RCC 7860 (cell line): ENCODE data around the gene GRHL1.

ENCODE experiments used
- DNase-seq: peaks from one replicate; pipeline ENCODE4 v3.0.0-alpha.2; 2015; ENCODE audit warnings: low spot score
- FAIRE-seq: peaks from 2 replicates; lab custom pipeline; 2012; peaks lifted over from hg19 to GRCh38; lab: Jason Lieb, UNC

GRHL1 gene

DNA sequence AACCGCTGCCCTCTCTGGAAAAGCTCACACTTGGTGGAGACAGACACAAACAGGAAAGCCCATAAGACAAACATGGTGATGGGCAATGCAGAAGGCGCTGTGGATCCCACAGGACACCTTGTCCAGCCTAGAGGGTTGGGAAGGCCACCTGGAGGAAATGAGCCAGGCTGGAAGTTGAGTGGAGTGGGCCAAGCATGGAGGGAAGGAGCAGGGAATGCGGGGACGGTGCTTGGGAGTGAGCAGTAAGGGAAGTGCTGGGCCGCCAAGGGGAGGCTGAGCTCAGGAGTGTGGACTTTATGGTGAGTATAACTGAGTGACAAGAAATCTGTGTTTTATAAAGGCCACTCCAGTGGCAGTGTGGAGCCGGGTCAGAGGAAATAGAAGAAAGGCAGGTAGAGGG lies 2.8 kb upstream of the GRHL1 start:
- FAIRE-seq (no peak), DNase-seq (no peak)

DNA sequence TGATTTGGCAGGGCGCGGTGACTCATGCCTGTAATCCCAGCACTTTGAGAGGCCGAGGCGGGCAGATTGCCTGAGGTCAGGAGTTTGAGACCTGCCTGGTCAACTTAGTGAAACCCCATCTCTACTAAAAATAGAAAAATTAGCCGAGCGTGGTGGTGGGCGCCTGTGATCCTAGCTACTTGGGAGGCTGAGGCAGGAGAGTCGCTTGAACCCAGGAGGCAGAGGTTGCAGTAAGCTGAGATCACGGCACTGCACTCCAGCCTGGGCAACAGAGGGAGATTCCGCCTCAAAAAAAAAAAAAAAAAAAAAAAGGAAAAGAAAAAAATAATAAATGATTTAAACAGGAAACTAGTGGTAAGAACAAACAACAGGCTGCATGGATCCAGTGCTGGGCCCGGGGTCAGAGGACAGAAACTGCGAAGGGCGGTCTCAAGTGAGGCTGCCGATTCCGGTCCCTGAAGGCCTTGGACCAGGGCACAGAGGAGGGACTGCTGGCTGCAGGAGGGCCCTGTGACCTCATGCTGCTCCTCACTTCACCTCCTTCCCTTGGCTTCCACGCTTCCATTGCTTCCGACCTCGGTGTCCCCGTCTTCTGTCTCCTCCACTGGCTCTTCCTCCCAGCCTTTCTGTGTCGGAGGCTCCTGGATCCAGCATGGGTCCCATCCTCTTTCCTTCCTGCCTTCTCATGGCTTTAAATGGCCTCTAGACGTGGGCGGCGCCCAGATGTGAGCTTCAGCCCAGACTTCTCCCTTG lies 2.1 kb upstream of the GRHL1 start:
- DNase-seq (no peak), FAIRE-seq (no peak)

GRCh38 chr2:9949992-9950520 lies 1.4 kb upstream of the GRHL1 start:
- FAIRE-seq, result no peak
- no peak for DNase-seq

- peak; percentile 16 for DNase-seq
Measured at GRCh38 chr2:9950521-9951271, 797 bp upstream of the GRHL1 start.

GRCh38 chr2:9951272-9951521 lies 296 bp upstream of the GRHL1 start:
- DNase-seq, result no peak
- no peak for FAIRE-seq

More at GRCh38 chr2:9950521-9951271, 797 bp upstream of the GRHL1 start:
- no peak for FAIRE-seq

- FAIRE-seq, result no peak
- no peak for DNase-seq
Measured at GRCh38 chr2:9952286-9952737, 819 bp downstream of the GRHL1 start.

DNA sequence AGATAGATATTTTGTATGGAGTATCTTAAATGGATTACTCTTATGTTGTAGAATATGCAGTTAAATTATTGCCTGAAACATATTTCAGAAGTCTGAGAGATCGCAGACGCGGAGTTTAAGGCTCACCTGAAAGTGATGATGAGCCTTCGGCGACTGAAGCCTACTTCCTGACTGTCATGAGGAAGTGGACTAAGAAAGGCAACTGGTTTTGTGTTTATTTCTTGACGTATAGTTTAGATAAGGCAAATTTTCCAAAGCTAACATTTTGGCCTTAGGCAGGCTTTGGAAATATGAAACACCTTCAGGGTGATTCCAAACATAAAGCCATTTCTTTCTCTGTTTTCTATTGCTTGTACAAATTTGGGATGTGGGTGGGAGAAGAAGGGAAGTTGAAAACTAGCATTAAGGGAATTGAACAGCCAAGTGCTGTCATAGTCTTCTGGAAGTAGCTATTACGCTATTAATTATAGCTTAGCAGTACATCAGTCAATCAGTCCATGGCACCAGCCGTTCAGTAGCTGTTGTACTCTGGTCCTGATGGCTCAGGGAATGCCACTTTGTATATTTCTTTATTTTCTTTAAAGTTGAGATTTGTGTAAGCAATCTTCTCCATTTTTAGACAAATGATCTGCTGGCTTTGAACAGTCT lies 1.5 kb downstream of the GRHL1 start:
- FAIRE-seq (no peak), DNase-seq (no peak)

DNA sequence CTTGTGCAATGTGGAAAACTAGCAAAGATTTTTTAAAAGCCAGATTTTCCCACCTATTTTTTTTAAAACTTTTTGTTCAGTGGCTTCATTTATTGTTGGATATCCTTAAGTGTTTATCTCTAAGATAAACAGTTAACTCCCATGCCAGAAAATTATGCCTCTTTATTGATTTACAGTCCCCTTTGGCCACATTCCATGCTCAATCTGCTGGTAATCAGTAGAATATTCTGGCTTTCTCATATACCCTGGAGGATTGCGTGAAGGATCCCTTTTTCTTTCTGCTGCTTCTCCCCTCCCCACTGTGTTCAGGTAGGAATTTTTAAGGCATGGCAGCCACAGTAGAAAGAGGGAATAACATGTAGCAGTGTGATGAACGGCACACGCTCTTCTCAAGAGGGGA lies 2.6 kb downstream of the GRHL1 start:
- no peak for FAIRE-seq
- no peak for DNase-seq

DNA sequence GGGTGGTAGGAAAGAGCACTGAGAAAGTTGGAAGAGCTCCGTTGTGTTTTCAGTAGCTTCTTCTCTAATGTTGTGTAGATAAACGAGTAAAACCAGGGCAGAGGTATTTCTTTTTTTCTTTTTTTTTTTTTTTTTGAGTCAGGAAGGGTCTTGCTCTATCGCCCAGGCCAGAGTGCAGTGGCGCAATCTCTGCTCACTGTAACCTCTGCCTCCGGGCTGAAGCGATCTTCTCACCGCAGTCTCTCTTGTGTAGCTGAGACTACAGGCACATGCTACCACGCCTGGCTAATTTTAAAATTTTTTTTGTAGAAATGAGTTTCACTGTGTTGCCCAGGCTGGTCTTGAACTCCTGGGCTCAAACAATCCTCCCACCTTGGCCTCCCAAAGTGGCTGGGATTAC lies 6.6 kb downstream of the GRHL1 start:
- DNase-seq, result no peak
- FAIRE-seq, result no peak

DNA sequence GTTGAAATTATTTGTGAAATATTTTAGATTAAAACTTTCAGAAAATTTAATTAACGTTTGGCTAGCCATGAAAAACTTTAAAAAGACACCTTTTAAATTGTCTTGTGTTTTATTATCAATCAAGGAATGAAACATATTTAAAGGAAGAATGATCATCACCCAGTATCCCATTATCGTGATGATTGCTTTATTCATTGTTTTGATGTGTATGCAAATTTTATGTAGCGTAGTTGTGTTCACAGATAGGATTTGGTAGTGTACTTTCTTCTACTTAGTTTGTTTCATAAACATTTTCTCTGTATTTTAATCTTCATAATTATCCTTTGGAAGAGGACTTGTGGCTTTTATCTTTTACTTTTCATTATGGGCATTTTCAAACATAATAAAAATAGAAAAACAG lies 7.8 kb downstream of the GRHL1 start:
- FAIRE-seq (no peak), DNase-seq (no peak)

DNA sequence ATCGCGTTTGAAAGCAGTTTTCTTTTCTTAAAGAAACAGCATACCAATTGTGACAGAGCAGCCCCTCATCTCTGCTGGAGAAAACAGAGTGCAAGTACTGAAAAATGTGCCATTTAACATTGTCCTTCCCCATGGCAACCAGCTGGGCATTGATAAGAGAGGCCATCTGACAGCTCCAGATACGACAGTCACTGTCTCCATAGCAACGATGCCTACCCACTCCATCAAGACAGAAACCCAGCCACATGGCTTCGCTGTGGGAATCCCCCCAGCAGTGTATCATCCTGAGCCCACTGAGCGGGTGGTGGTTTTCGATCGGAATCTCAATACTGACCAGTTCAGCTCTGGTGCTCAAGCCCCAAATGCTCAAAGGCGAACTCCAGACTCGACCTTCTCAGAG lies 9.5 kb downstream of the GRHL1 start:
- FAIRE-seq, result no peak
- DNase-seq, result no peak

DNA sequence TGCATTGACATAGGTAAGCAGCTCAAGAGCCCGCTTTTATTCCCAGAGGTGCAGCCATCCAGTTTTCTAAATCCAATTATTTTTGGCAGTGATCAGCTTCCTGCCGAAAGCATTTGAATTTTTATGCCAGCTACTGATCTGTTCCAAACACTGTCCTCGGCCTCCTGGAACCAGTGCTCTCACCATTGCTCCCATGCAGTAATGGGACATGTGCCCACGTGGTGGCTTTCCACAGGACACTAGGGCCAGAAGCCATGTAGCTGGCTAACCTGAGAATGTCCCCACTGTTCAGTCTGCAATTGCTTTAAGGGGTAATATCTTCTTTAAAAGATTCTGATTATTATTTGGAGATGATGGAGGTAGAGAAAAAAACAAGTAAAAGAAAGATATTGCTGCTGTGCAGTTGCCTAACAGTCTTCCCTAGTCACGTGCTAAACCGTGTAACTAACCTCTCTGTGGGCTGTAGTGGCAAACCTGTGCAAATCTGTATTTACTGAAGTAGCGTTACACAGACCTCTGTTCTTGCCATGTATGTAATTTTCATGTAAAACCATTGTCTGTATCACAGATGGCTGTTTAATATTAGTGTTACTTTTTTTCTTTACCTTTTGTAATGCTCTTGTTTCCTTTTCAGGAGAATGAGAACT lies 13.0 kb downstream of the GRHL1 start:
- no peak for DNase-seq
- FAIRE-seq, result no peak

GRCh38 chr2:9965119-9965822 lies 13.8 kb downstream of the GRHL1 start:
- DNase-seq (no peak), FAIRE-seq (no peak)

- no peak for FAIRE-seq
Measured at GRCh38 chr2:9966491-9967022, 15.1 kb downstream of the GRHL1 start.

GRCh38 chr2:9967053-9967775 lies 15.7 kb downstream of the GRHL1 start:
- DNase-seq, result no peak
- FAIRE-seq, result no peak

More at GRCh38 chr2:9966491-9967022, 15.1 kb downstream of the GRHL1 start:
- DNase-seq, result no peak

- no peak for DNase-seq
- no peak for FAIRE-seq
Measured at GRCh38 chr2:9968553-9969497, 17.3 kb downstream of the GRHL1 start.

DNA sequence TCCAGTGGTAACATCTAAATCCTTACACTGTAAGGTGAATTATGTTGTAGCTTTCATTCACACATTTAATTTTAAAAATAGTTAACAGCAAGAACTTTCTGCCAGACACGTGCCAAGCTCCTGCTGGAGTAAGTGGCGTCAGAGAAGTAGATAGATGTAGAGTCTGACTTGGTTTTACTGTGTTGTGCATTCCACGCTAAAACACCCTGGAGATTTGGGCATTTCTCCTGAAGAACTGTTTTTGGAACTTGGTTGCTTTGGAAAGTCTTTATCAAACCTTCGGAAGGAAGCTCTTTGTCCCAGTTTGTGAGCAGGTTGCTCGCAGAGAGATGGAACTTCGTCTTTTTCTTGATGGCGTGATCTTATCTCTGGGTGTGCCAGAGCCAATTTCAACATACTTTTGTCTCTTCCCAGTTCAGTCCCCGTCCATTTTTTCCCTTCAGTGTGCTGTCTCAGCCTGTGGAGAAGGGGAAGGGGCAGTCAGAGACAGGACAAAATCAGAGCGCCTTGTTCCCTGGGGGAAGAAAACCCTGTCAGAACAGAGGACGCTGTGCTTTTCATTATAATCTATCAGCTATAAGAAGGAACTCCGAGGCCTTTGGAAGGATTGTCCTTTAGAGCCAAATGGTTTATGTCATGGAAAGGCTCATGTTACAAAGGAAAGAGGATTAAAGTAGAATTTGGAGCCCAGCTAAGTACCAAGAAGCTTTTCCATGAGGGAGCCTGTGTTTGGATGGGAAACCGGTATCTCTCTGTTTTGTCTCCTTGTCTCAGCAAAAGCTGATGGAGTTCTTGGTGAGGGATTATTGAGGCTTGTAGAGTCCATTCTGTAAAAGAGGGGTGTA lies 18.9 kb downstream of the GRHL1 start:
- FAIRE-seq (no peak), DNase-seq (no peak)
